ENCODE measurements around the gene GAPT. TPM values are rescaled to one million over a fixed set of nuclear protein-coding genes. Genes with fewer than 3 reads are reported as not detected.

GAPT gene
- polyA plus RNA-seq, 2 of the 4 experiments (the other 2 are of a cell fraction) = not detected

DNA sequence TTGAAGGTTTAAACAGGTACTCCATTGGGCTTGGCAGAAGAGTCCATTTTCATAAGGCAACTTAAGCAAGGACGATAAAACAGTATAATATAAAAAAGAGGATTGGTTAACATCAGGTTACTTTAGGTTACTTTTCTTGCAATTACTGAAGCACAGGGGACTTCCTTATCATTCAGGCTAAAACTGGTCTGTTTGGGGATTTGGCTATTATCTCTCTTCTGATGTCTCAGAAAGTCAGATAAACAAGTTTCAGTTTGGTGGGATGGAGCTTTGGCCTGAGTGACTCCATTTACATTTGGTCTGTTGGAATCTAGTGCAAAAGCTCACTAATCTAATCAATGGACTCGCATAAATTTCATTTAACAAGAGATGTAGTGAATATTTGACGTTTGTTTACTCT is 8.0 kb downstream of the GAPT start:
- no peak for DNase-seq (ENCODE audit: low read depth in 1 of 2, low spot score in 1 of 2)
- Histone ChIP-seq H3K9me3 (no peaks in the 10 kb centered on the region), H3K4me2 (no peak overlapping the region), H3K4me1 (no peaks in the 10 kb centered on the region), H3K4me3 (no peak overlapping the region), H3K27ac (no peak overlapping the region)
- ATAC-seq = no peak
- CTCF ChIA-PET = interaction anchor here (0.6 to 17.4 kb wide), 15 partner anchors 9 to 381 kb away, joined by 3 to 266 read pairs (median 4); no protein-coding TSS in a partner anchor
- POLR2A ChIA-PET = no interaction called here
- TF ChIP-seq ZSCAN20 (CRISPR knock-in tag; IDR thresholded peaks at IDR 0.05) = no peak
- no peak for TF ChIP-seq NFE2L2 (conservative IDR thresholded peaks at IDR 0.05; ENCODE audit: low read length)
- TF ChIP-seq MAZ (IDR thresholded peaks at IDR 0.05; ENCODE audit: borderline replicate concordance, low read depth, low read length) = no peak
- no peak for TF ChIP-seq BCL3 (IDR thresholded peaks at IDR 0.05)
- no peak for TF ChIP-seq ESRRA (IDR thresholded peaks at IDR 0.05; ENCODE audit: borderline replicate concordance, low read length)
- peak; percentile 68 for FAIRE-seq
- WGBS (ENCODE audit: missing lambda C conversion rate) = 28% methylated on average over 3 of the region's 3 CpGs

- no peaks in the 10 kb centered on the region for H3K4me1 ChIP-seq
- H3K4me2 ChIP-seq = no peak overlapping the region
- no peak overlapping the region for H3K27ac ChIP-seq
- FAIRE-seq = no peak
- DNase-seq (ENCODE audit: low read depth in 1 of 2, low spot score in 1 of 2) = no peak
- POLR2A ChIA-PET = no interaction called here
- H3K4me3 ChIP-seq = no peak overlapping the region
- 1% methylated on average over 2 of the region's 2 CpGs for WGBS (ENCODE audit: missing lambda C conversion rate)
- H3K9me3 ChIP-seq = no peaks in the 10 kb centered on the region
- CTCF ChIA-PET = interaction anchor here (0.6 to 17.4 kb wide), 9 partner anchors 8 to 880 kb away, joined by 3 to 266 read pairs (median 4); no protein-coding TSS in a partner anchor
- no peak for TF ChIP-seq HOXB5 (CRISPR knock-in tag; IDR thresholded peaks at IDR 0.05)
- TF ChIP-seq NPAS2 (CRISPR knock-in tag; IDR thresholded peaks at IDR 0.05; ENCODE audit: borderline replicate concordance) = no peak
- TF ChIP-seq HDAC2 (IDR thresholded peaks at IDR 0.05) = no peak
- TF ChIP-seq SREBF2 (IDR thresholded peaks at IDR 0.05) = no peak
- TF ChIP-seq, protein P1, sequence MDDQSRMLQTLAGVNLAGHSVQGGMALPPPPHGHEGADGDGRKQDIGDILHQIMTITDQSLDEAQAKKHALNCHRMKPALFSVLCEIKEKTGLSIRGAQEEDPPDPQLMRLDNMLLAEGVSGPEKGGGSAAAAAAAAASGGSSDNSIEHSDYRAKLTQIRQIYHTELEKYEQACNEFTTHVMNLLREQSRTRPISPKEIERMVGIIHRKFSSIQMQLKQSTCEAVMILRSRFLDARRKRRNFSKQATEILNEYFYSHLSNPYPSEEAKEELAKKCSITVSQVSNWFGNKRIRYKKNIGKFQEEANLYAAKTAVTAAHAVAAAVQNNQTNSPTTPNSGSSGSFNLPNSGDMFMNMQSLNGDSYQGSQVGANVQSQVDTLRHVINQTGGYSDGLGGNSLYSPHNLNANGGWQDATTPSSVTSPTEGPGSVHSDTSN (IDR thresholded peaks at IDR 0.05) = no peak
- no peak for TF ChIP-seq EHF (CRISPR knock-in tag; IDR thresholded peaks at IDR 0.05)
- TF ChIP-seq CBX2 (IDR thresholded peaks at IDR 0.05; ENCODE audit: borderline replicate concordance, low read depth) = no peak
- no peak for TF ChIP-seq NFE2L2 (conservative IDR thresholded peaks at IDR 0.05; ENCODE audit: low read length)
- no peak for TF ChIP-seq MAX (IDR thresholded peaks at IDR 0.05)
- no peak for TF ChIP-seq FOXS1 (CRISPR knock-in tag; IDR thresholded peaks at IDR 0.05)
- no peak for TF ChIP-seq BHLHE40 (IDR thresholded peaks at IDR 0.05; ENCODE audit: low read depth, low read length)
- TF ChIP-seq HOXA7 (CRISPR knock-in tag; IDR thresholded peaks at IDR 0.05) = no peak
- TF ChIP-seq, protein P2, sequence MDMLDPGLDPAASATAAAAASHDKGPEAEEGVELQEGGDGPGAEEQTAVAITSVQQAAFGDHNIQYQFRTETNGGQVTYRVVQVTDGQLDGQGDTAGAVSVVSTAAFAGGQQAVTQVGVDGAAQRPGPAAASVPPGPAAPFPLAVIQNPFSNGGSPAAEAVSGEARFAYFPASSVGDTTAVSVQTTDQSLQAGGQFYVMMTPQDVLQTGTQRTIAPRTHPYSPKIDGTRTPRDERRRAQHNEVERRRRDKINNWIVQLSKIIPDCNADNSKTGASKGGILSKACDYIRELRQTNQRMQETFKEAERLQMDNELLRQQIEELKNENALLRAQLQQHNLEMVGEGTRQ (IDR thresholded peaks at IDR 0.05) = no peak
- no peak for TF ChIP-seq PHF8 (IDR thresholded peaks at IDR 0.05; ENCODE audit: borderline replicate concordance, low read depth)
- no peak for TF ChIP-seq ZFP36 (IDR thresholded peaks at IDR 0.05; ENCODE audit: borderline replicate concordance, partially characterized antibody)
- no peak for TF ChIP-seq CHD4 (IDR thresholded peaks at IDR 0.05; ENCODE audit: borderline replicate concordance)
- TF ChIP-seq RARB (CRISPR knock-in tag; IDR thresholded peaks at IDR 0.05) = no peak
- no peak for TF ChIP-seq HEYL (CRISPR knock-in tag; IDR thresholded peaks at IDR 0.05)
- no peak for ATAC-seq
These were observed 8.7 kb downstream of the GAPT start for GRCh38 chr5:58499941-58500340.

Data from A549 (cell line).